Measurements from ENCODE around the gene RORB.

The RORB gene

DNA sequence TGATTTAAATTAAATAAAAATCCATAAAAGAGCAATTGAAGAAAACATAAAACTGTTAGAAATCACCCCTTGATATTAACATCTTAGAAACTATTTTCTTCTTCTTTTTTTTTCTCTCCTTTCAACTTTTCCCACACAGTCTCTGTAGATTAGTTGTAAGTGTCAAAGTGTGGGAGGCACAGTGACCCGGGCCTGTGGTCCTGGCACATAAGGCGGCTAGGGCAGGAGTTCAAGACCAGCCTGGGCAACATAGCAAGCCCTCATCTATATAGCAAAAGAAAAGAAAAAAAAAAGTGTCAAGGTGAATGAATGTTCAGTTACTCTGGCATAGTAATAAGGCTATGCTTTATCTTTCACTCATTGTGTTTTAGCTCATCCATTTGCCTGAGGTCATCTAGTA is 14.2 kb downstream of the RORB start:
- no peak overlapping the region for H3K4me3 ChIP-seq (ENCODE audit: low read depth, low read length)
- TF ChIP-seq, protein P1, sequence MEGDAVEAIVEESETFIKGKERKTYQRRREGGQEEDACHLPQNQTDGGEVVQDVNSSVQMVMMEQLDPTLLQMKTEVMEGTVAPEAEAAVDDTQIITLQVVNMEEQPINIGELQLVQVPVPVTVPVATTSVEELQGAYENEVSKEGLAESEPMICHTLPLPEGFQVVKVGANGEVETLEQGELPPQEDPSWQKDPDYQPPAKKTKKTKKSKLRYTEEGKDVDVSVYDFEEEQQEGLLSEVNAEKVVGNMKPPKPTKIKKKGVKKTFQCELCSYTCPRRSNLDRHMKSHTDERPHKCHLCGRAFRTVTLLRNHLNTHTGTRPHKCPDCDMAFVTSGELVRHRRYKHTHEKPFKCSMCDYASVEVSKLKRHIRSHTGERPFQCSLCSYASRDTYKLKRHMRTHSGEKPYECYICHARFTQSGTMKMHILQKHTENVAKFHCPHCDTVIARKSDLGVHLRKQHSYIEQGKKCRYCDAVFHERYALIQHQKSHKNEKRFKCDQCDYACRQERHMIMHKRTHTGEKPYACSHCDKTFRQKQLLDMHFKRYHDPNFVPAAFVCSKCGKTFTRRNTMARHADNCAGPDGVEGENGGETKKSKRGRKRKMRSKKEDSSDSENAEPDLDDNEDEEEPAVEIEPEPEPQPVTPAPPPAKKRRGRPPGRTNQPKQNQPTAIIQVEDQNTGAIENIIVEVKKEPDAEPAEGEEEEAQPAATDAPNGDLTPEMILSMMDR (IDR thresholded peaks at IDR 0.05; ENCODE audit: control insufficient read depth, extremely low read depth, insufficient read depth): no peak
- DNase-seq (ENCODE audit: low read depth): no peak

DNA sequence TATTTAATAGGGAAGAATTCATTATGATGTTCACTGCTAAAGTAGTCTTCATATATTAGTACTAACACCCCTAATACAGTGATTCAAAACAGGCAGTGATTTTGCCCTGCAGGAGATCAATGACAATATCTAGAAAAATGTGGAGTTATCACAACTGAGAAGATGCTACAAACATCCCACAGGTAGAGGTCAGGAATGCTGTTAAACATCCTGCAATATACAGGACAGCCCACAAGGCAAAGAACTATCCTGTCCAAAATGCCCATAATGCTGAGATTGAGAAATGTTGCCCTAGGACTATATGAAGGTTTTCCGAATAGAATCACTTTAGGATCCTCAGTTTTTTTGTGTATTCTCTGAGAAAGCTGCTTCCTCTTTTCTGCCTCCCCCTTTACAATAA is 15.3 kb downstream of the RORB start:
- TF ChIP-seq, protein P1 (IDR thresholded peaks at IDR 0.05; ENCODE audit: control insufficient read depth, extremely low read depth, insufficient read depth): no peak
- DNase-seq (ENCODE audit: low read depth): no peak
- H3K4me3 ChIP-seq (ENCODE audit: low read depth, low read length): no peak overlapping the region

DNA sequence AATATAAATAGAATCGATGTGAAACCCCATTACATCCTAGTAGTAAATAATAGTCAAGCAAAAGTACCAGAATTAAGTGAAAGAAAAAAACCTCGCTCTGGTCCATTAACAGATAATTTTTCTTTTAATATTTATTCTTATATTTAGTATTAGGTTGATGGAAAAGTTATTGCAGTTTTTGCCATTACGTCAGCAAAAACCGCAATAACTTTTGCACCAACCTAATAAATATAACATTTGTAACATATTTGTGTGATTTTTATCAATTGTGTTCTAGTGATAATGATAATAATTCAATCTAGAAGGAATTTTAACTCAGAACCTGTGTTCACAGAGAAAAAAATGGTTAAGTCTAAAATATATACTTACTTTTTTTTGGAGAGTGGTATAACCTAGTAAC is 16.1 kb downstream of the RORB start:
- TF ChIP-seq, protein P1 (IDR thresholded peaks at IDR 0.05; ENCODE audit: control insufficient read depth, extremely low read depth, insufficient read depth): no peak
- DNase-seq (ENCODE audit: low read depth): no peak
- no peak overlapping the region for H3K4me3 ChIP-seq (ENCODE audit: low read depth, low read length)

DNA sequence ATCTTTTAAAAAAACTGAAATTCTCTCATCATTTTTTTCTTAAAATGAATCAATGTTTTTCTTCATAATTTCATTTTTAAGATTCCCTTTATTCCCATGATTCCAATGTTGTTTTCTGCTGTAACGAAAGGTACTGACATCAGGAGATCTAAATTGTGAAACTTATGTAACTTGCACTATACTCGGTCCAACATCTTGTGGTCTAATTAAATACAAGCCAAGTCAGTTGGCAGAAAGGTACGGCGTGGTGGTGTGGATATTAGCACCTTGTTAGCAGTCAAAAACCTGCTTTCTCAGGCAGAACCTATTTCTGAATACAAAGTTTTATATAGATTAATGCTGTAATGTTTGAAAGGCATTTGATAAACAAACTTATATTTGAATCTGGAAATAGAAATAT is 20.1 kb downstream of the RORB start:
- TF ChIP-seq, protein P1 (IDR thresholded peaks at IDR 0.05; ENCODE audit: control insufficient read depth, extremely low read depth, insufficient read depth): no peak
- no peak overlapping the region for H3K4me3 ChIP-seq (ENCODE audit: low read depth, low read length)
- no peak for DNase-seq (ENCODE audit: low read depth)

DNA sequence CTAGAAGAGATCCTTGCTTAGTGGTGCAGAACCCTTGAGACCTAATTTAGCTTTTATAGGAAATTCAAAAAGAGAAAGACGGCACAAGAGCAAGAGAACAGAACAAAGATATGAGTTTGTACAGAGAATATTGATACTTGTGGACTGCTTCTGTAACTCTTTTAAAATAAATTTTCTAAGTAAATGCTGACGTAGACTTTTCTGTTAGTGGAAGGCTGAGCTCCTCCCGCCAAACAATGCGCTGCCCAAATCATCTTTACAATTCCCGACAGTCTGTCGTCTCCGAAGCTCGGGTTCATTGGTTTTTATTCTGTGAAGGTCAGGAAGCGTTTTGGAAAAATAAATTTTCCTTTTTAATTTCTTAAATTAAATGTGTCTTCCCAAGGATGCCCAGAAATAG is 22.3 kb downstream of the RORB start:
- no peak for DNase-seq (ENCODE audit: low read depth)
- no peak overlapping the region for H3K4me3 ChIP-seq (ENCODE audit: low read depth, low read length)
- TF ChIP-seq, protein P1 (IDR thresholded peaks at IDR 0.05; ENCODE audit: control insufficient read depth, extremely low read depth, insufficient read depth): no peak

DNA sequence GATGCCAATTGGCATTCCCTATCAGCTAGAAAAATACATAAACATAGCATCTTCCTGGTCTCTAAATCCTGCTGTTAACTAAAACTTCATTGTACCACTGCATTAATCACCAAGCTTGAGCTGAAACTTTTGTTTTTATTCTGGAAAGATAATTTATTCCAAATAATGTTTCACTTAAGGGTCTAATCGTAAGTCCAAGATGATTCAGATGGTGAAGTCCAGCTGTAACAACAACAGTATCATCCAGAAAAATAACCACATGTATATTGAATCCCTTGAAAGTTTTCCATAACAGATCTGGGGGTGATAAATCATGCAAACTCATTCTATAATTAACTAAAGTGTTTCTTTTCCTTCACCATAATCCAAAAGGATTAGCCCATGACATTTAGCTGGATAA is 23.9 kb downstream of the RORB start:
- no peak for DNase-seq (ENCODE audit: low read depth)
- H3K4me3 ChIP-seq (ENCODE audit: low read depth, low read length): no peak overlapping the region
- TF ChIP-seq, protein P1 (IDR thresholded peaks at IDR 0.05; ENCODE audit: control insufficient read depth, extremely low read depth, insufficient read depth): no peak

DNA sequence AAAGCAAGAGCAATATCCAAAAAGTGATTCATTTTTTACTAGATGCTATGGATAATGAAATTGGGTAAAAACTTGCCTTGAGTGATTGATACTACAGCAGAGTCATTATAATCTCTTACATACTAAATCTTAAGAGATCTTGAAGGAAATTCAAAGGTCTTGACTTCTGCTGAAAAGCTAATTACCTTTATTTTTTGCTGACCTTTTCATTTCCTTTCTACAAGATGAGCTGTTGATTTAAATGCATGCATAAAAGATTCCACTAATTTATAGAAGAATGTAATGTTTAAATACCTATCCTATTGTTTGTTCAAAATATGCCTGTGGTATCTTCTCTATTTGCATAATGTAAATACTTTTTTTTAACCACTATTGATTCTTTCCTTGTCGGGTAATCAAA is 27.2 kb downstream of the RORB start:
- TF ChIP-seq, protein P1 (IDR thresholded peaks at IDR 0.05; ENCODE audit: control insufficient read depth, extremely low read depth, insufficient read depth): no peak
- DNase-seq (ENCODE audit: low read depth): no peak

More for the DNA sequence above, 27.2 kb downstream of the RORB start:
- no peak overlapping the region for H3K4me3 ChIP-seq (ENCODE audit: low read depth, low read length)
